Measurements from ENCODE around the gene CLSTN1.

Gene CLSTN1

GRCh38 chr1:9720785-9721605 lies 102.8 kb downstream of the CLSTN1 start:
- Mint-ChIP-seq H3K27ac (no peak overlapping the region), H3K4me1 (no peaks in the 10 kb centered on the region), H3K36me3 (ENCODE audit: low read depth) (peaks cover 5% of the 10 kb centered on the region), H3K4me3 (no peak overlapping the region), H3K9me3 (peaks cover 3% of the 10 kb centered on the region), H3K27me3 (ENCODE audit: low read depth) (no peaks in the 10 kb centered on the region)
- TF ChIP-seq, protein P1, sequence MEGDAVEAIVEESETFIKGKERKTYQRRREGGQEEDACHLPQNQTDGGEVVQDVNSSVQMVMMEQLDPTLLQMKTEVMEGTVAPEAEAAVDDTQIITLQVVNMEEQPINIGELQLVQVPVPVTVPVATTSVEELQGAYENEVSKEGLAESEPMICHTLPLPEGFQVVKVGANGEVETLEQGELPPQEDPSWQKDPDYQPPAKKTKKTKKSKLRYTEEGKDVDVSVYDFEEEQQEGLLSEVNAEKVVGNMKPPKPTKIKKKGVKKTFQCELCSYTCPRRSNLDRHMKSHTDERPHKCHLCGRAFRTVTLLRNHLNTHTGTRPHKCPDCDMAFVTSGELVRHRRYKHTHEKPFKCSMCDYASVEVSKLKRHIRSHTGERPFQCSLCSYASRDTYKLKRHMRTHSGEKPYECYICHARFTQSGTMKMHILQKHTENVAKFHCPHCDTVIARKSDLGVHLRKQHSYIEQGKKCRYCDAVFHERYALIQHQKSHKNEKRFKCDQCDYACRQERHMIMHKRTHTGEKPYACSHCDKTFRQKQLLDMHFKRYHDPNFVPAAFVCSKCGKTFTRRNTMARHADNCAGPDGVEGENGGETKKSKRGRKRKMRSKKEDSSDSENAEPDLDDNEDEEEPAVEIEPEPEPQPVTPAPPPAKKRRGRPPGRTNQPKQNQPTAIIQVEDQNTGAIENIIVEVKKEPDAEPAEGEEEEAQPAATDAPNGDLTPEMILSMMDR (IDR thresholded peaks at IDR 0.05; ENCODE audit: unreplicated experiment in 3 of 3) = no peak

DNA sequence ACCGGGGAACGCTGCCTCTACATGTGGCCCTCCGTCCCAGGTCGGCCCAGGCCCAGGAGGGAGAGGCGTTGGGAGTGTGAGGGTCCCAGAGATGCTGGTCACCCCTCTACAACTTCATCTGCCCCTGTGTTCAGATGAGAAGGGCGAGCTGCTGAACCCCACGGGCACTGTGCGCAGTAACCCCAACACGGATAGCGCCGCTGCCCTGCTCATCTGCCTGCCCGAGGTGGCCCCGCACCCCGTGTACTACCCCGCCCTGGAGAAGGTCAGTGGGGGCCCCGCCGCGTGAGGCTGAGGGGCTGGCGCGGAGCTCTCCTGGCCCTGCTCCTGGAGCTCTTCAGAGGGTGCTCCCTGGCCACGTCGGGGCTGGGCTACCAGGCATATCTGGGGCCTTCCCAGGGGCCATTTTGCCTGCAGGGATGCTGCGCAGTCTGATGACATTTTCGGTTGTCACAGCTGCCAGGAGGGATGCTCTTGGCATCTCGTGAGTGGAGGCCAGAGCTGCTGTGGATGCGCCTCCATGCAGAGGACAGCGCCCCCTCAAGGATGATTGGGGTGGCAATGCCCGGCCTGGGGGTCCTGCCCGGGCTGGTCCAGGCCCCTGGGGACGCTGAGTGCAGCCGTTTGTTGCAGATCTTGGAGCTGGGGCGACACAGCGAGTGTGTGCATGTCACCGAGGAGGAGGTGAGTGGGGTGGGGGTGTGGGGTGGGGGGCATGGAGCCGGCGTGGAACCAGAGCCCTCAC lies 103.6 kb downstream of the CLSTN1 start:
- Mint-ChIP-seq H3K36me3 (ENCODE audit: low read depth) (peaks cover 5% of the 10 kb centered on the region), H3K4me3 (no peak overlapping the region), H3K9me3 (peaks cover 3% of the 10 kb centered on the region), H3K27ac (no peak overlapping the region), H3K4me1 (no peaks in the 10 kb centered on the region), H3K27me3 (ENCODE audit: low read depth) (no peaks in the 10 kb centered on the region)
- TF ChIP-seq, protein P1 (IDR thresholded peaks at IDR 0.05; ENCODE audit: unreplicated experiment in 3 of 3) = no peak

DNA sequence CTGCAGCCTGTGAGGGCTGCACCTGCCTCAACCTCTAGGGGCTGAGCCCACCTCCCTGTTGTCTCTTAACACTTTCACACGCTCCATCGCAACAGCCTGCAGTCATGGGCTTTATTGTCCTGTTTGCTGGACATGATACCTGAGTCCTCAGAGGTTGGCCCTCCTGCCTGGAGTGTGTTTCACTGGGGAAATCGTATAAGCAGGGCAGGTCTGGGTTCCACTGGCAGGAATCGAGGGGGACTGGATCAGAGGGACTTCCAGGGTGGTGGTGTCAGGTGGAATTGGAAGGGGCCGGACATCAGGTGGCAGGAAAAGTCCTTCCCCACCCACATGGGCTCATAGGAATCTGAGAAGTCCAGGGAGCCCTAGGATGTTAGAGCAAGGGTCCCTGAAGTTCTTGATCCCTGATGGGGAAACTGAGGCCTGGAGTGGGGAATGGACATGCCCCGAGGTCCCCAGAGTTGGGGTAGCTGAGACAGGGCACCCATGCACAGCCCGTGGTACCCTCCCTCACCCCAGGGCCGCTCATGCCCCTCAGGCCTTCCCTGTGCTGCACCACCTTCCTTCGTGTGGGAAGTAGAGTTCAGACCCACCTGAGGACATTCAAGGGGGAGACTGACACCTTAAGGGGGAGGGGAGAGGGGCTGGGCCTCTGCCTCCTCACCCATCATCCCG lies 105.6 kb downstream of the CLSTN1 start:
- peak overlapping the region; percentile 60 to 93 (median 71) for H3K27ac Mint-ChIP-seq
- no peaks in the 10 kb centered on the region for H3K27me3 Mint-ChIP-seq (ENCODE audit: low read depth)
- TF ChIP-seq, protein P1 (IDR thresholded peaks at IDR 0.05; ENCODE audit: unreplicated experiment in 3 of 3) = no peak
- H3K4me3 Mint-ChIP-seq = peak overlapping the region; percentile 13 to 66 (median 62)
- H3K9me3 Mint-ChIP-seq = no peaks in the 10 kb centered on the region
- H3K36me3 Mint-ChIP-seq (ENCODE audit: low read depth) = no peaks in the 10 kb centered on the region
- no peaks in the 10 kb centered on the region for H3K4me1 Mint-ChIP-seq

DNA sequence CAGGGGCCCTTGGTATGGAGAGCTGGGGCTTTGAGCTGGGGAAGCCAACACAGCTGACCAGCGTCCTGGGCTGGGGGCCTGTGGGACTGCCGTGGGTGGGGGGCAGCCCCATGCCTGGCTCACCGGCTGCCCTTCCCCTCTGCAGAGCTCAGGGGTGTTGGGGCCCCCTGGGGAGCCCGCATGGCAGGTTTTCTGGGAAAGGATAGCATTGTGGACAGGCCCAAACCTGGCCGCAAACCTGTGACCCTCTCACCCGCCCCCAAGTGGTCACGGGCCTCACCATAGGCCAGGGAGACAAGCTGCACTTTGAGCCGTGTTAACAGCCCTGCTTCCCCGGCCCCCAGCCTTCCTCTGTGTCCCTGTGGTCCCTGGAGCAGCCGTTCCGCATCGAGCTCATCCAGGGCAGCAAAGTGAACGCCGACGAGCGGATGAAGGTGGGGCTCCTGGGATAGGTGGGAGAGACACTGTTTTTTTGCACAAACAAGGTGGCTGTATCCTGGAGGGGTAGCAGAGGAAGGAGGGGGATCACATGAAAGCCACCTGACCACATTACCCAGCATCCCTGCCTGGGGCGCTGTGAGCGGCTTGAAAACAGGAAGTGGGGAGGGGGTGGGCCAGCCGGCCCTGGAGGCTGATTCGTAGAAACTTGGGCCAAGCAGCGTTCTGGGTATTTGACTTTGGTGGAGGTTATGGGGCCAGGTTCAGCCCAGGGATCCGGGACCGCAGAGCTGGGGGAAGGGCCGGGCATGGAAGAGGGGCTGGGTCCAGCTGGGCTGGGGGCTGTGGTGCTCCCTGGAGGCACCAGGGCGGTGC lies 106.4 kb downstream of the CLSTN1 start:
- TF ChIP-seq, protein P1 (IDR thresholded peaks at IDR 0.05; ENCODE audit: unreplicated experiment in 3 of 3) = no peak
- Mint-ChIP-seq H3K27me3 (ENCODE audit: low read depth) (no peaks in the 10 kb centered on the region), H3K4me3 (peak overlapping the region; percentile 13 to 66 (median 62)), H3K4me1 (no peaks in the 10 kb centered on the region), H3K36me3 (ENCODE audit: low read depth) (no peaks in the 10 kb centered on the region), H3K27ac (peak overlapping the region; percentile 60 to 93 (median 71)), H3K9me3 (no peaks in the 10 kb centered on the region)

- TF ChIP-seq, protein P1 (IDR thresholded peaks at IDR 0.05; ENCODE audit: unreplicated experiment in 3 of 3) = no peak
- Mint-ChIP-seq H3K9me3 (no peaks in the 10 kb centered on the region), H3K4me1 (no peaks in the 10 kb centered on the region), H3K36me3 (ENCODE audit: low read depth) (no peaks in the 10 kb centered on the region), H3K27ac (peak overlapping the region in 1 of 3 experiments; percentile 48), H3K27me3 (ENCODE audit: low read depth) (no peaks in the 10 kb centered on the region), H3K4me3 (no peak overlapping the region)
These were observed 107.2 kb downstream of the CLSTN1 start for GRCh38 chr1:9716404-9717192.
